HG02798 (cell line): Measurements from ENCODE around the gene TMEM125.

Experiments
- ATAC-seq: cut with Tn5 transposase; IDR thresholded peaks from one replicate; pipeline ENCODE4 v1.9.1; 2021; ENCODE audit warnings: mild to moderate bottlenecking; ENCODE audit not compliant: unreplicated experiment, poor library complexity

TMEM125 gene

DNA sequence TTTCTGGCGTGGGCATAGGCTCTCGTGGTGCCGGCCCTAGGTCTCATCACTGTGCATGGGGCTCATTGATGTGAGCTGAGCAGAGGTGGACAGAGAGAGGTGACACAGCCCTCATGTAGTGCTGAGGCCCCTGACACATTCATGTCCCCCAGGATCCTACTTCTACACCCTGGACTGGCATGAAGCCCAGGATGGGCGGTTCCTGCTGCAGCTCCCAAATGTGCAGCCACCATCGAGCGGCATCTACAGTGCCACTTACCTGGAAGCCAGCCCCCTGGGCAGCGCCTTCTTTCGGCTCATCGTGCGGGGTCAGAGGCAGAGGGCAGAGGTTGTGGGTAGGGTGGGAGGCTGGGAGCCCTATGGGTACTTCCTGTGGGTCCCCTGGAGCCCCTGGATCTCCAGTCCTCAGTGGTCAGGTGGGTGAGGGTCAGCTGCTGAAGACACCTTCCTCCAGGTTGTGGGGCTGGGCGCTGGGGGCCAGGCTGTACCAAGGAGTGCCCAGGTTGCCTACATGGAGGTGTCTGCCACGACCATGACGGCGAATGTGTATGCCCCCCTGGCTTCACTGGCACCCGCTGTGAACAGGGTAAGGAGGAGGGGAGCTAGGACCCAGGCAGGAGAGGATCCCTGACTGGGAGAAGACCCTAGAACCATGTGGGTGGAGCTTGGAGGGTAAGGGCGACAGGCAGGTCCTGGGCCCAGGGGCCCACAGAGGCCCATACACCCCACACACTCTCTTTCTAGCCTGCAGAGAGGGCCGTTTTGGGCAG, 37.1 kb downstream of the TMEM125 start:
- ATAC-seq: no peak

DNA sequence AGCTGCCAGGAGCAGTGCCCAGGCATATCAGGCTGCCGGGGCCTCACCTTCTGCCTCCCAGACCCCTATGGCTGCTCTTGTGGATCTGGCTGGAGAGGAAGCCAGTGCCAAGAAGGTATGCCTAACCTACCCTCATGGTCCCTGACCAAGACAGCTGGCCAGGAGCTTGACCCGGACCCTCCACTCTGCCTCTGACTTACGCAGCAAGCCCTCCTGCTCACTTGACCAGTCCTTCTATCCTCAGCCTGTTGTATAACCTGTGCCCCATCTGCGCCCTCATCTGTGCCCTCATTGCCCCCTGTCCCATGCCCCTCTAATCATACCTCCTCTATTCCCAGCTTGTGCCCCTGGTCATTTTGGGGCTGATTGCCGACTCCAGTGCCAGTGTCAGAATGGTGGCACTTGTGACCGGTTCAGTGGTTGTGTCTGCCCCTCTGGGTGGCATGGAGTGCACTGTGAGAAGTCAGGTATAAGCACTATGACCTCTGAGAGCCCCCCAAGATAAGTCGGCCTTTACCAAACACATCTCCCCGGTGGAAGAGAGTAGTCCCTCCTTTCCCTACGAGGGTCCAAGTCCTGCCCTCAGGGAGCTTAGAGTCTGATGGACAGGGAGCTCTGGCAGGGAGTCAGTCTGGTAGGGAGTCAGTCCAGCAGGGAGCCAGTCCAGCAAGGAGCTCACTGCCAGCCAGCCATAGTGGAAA, 37.8 kb downstream of the TMEM125 start:
- no peak for ATAC-seq

DNA sequence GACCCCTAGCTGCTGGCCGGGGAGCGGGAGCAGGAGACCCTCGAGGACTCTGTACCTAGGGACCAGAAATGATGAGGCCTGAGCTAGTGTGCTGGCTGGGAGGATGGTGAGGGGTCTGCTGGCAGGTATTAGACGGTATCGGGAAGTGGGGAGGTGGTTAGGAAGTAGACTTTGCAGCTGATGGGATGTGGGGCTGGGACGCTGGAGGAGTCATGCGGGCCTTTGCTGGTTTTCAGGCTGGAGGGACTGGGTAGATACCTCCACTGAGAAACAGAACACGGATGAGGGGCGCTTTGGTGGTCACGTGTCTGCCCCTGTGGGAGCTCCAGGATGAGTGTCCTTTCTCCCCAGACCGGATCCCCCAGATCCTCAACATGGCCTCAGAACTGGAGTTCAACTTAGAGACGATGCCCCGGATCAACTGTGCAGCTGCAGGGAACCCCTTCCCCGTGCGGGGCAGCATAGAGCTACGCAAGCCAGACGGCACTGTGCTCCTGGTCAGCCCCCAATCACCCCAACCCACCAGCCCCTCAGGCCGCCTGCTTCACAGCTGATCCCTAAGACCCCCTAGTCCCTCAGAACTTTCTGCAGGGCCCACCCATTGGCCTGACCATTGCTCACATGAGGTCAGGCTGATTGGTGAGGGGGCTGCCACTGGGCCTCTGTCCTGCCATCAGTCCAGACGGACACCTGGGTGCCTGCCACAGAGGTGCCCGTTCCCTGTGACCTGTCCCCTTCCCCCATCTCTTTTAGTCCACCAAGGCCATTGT, 39.0 kb downstream of the TMEM125 start:
- no peak for ATAC-seq

DNA sequence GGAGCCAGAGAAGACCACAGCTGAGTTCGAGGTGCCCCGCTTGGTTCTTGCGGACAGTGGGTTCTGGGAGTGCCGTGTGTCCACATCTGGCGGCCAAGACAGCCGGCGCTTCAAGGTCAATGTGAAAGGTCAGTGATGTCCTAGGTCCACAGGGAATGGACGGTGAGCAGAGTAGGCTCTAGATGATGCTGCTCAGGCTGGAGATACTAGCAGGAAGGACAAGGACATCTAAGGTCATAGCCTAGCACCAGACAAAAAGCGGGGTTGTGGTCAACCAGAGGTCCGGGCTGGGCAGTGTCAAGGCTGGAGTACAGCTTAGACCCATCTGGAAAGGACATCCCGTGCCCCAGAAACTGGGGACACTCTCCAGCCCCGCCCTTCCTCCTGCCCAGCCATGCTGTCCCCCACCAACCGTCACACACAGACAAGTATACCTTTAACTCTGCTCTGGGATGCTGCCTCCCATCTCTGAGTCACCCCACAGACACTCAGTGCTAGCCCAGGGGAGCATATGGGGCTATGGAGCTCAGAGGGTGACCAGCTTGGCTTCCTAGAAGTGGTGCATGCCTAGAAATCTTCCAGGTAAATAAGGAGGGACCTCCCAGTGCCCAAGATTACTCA, 39.7 kb downstream of the TMEM125 start:
- no peak for ATAC-seq

DNA sequence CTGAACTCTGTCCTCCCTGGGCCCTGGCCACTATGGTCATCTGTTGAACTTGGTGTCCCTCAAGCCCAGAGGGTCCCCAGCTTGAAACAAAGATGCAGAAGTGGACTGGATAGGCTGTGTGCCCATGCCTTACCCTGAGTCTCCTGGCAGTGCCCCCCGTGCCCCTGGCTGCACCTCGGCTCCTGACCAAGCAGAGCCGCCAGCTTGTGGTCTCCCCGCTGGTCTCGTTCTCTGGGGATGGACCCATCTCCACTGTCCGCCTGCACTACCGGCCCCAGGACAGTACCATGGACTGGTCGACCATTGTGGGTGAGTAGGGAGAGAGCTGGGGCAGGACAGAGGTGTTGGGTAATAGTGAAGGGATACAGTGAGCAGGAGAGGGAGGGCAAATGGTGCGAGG, 41.7 kb downstream of the TMEM125 start:
- no peak for ATAC-seq

DNA sequence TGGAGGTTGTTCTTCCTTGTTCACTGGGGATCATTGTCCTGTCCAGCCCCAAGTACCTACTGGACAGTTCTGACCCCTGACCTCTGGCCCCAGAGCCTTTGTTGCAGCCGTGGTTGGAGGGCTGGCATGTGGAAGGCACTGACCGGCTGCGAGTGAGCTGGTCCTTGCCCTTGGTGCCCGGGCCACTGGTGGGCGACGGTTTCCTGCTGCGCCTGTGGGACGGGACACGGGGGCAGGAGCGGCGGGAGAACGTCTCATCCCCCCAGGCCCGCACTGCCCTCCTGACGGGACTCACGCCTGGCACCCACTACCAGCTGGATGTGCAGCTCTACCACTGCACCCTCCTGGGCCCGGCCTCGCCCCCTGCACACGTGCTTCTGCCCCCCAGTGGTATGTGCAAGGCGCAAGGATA, 42.4 kb downstream of the TMEM125 start:
- ATAC-seq: no peak

DNA sequence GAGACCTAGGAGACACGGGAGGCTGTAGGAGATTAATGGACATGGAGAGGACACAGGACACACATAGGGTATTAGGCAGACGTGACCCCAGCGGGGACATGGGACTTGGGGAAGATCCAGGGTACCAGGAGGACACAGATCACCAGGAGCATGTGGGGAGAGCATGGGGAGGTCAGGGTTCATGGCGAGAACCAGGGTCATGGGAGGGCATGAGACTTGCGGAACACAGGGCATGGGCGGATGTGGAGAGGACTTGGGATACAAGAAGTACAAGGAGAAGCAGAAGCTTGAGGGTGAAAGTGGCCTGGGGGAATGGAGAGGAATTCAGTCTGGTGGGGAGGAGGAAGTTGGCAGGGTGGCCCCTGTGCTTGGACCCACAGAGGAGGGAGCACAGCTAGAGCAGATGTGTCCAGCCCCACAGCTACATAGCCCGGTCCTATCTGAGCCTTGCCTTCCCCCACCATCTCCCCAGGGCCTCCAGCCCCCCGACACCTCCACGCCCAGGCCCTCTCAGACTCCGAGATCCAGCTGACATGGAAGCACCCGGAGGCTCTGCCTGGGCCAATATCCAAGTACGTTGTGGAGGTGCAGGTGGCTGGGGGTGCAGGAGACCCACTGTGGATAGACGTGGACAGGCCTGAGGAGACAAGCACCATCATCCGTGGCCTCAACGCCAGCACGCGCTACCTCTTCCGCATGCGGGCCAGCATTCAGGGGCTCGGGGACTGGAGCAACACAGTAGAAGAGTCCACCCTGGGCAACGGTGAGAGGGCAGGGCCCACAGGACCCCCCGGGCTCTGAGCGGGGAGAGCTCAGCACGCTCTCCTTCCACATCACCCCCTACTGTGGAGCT, 43.1 kb downstream of the TMEM125 start:
- no peak for ATAC-seq

DNA sequence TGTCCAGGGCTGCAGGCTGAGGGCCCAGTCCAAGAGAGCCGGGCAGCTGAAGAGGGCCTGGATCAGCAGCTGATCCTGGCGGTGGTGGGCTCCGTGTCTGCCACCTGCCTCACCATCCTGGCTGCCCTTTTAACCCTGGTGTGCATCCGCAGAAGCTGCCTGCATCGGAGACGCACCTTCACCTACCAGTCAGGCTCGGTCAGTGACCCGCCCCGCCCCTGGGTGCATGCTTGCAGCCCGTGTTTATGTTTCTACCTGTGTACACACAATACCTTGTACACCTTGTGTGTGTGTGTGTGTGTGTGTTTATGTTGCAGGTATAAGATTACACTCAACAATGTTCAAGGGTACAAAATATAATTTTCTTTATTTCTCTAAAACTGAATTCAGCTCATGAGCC, 44.0 kb downstream of the TMEM125 start:
- ATAC-seq: no peak

DNA sequence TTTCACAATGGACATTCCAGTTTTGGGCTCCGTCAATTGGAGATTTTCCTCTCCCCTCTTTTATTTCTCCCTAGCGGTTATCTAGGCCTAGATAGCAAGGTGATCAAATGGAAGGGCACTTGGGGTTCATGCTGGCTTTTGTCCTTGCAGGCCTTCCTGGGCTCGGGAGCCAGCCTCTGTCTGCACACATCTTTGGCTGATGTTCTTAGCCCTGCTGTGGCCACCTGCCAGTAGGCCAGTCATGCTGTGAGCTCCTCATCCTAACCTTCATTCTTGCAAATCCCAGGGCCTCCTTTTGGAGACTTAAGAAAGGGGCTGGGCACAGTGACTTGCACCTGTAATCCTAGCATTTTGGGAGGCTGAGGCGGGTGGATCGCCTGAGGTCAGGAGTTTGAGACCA, 44.5 kb downstream of the TMEM125 start:
- ATAC-seq: no peak

DNA sequence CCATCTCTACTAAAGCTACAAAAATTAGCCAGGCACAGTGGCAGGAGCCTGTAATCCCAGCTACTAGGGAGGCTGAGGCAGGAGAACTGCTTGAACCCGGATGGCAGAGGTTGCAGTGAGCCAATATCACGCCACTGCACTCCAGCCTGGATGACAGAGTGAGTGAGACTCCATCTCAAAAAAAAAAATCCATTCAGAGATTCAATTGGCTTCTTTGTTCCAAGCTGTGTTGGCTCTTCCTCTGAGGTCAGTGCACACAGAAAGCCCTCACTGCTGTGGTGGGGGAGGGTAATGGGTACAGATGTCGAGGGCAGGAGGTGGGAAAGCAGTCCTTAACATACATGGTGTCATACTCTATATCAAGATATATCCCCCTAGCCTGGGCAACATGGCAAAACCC, 45.7 kb downstream of the TMEM125 start:
- ATAC-seq: no peak

DNA sequence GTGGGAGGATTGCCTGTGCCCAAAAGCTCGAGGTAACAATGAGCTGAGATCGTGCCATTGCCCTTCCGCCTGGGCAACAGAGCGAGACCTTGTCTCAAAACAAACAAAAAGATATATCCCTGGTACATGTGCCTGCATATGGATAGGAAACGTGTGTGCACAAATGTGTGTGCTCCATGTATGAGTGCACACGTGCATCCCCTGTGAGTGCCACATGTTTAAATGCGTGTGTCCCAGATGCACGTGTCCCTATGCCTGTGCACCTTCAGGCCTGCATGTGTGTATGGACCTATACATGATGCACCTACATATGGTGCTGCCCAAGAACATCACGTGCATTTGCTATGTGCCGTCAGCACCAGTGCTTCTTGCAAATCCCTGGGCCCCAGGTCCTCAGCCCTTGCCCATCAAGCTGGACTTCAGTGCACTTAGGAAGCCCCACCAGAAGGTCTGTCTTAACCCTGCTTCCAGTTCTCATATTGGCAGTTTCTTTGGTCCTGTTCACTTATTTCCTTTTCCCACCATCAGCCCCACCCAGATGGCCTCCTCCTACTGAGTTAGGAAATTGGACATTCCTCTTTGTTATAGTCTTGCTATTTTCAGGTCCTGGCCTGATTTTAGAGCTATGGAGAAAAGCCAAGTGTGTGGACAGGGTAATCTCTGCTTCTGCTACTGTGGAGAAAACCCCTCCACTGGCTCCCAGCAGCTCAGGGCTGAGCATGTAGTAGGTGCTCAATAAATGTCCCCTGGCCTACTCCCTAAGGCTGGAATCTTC, 46.4 kb downstream of the TMEM125 start:
- ATAC-seq: no peak

DNA sequence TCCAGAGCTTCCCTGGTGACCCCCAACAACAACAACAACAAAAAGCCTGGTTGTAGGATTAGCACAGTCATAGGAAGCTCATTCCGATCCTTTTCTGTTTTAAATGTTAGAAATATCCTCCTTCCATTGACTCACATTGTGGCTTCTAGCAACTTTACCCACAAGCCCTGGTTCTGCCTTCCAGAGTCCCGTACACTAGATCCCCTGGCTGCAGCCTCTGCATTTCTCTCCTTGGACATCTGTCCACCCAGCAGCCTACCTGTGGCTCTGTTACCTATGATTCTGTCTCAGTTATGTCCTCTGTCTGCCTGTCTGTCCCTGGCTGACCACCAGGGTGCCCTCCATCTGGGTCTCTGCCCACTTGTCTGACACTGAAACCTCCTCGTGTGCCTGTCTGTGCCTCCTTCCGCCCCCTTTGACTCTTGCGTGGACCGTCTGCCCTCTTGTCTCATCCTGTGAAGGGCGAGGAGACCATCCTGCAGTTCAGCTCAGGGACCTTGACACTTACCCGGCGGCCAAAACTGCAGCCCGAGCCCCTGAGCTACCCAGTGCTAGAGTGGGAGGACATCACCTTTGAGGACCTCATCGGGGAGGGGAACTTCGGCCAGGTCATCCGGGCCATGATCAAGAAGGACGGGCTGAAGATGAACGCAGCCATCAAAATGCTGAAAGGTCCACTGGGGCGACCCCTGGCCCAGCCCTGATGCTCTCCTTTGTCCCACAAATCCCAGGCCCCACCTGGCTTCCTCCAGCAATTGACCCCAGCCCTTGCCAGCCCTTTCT, 47.1 kb downstream of the TMEM125 start:
- ATAC-seq: no peak

DNA sequence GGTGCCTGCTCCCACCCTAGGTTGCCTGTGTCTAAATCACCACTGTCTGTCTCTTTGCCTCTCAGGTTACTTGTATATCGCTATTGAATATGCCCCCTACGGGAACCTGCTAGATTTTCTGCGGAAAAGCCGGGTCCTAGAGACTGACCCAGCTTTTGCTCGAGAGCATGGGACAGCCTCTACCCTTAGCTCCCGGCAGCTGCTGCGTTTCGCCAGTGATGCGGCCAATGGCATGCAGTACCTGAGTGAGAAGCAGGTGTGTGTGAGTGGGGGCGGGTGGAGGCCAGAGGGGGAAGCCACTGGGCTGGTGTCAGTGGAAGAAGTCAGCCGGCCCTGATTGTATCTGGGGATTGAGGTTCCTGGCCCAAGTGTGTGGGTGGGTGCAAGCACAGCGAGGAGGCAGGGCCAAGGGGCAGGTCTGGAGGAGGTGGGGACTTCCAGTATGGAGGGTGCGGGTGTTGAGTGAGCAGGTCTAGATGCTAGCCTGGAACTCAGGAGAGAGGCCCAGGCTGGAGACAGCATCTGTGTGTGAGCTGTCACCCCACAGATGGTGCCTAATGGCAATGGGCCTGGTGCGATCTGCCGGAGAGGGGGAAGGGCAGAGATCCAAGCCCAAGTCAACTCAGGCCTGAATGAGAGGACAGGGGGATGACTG, 48.2 kb downstream of the TMEM125 start:
- ATAC-seq: no peak

DNA sequence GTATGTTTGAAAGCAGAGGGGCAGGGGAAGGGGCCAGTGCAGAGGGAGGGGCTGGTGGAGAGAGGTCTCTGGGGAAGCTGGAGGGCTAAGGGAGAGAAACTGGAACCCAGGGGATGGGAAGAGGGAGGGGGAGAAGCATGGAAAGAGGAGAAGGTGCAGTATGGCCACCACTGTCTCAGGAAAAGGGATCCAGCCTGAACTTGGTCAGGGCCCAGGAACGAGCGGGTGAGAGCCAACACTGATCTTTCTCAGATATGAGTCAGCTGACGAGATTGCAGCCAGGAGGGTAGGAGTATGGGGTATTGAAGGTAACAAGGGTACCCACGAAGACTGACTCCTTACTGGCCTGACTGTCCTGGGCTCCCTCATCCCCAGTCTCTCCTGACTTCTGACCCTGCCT, 49.0 kb downstream of the TMEM125 start:
- no peak for ATAC-seq

DNA sequence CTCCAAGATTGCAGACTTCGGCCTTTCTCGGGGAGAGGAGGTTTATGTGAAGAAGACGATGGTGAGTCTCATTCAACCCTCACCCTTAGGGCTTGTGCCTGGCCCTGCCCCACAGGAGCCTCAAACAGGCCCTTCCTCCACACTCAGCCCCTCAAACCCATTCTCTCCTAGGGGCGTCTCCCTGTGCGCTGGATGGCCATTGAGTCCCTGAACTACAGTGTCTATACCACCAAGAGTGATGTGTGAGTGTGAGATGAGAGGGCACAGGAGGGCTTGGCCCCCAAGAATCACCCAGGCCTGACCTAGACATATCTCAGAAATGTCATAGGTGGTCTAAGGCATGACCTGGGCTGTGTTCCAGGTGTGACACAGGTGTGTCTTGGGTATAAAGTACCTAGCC, 49.5 kb downstream of the TMEM125 start:
- ATAC-seq: no peak

DNA sequence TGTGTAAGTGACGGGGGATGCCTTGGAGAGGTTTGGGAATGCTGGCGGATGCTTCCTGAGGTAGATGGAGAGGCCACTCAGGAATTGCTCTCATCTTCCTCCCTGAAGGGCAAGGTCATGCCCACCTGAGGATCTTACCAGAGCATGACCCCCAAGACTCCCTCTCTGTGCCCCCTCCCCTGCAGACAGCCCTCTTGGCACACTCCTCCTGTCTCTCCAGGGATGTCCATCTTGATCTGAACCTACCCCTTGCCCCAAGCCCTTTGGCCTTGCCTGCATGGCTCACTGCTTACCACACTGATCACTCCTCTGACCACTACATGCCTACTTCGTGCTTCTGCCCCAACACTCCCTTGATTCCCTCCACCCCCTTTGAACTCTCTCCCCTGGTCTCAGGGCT, 50.0 kb downstream of the TMEM125 start:
- ATAC-seq: no peak

DNA sequence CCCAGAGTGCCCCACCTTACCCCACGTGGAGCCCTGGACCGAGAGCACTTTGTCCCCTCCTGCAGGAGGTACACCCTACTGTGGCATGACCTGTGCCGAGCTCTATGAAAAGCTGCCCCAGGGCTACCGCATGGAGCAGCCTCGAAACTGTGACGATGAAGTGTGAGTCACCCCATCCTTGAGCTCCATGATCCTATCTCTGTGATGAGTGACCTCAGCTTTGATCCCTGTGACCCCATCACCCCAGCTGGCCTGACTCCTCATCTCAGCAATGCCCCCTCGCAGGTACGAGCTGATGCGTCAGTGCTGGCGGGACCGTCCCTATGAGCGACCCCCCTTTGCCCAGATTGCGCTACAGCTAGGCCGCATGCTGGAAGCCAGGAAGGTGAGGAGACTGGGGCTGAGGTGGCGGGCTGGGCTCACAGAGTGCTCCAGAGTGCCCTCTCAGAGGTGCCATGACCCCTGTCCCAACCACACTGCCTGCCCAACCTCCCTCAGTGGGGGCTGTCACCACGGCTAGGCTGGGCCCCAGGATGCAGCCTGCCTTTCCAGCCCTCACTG, 51.6 kb downstream of the TMEM125 start:
- ATAC-seq: no peak

DNA sequence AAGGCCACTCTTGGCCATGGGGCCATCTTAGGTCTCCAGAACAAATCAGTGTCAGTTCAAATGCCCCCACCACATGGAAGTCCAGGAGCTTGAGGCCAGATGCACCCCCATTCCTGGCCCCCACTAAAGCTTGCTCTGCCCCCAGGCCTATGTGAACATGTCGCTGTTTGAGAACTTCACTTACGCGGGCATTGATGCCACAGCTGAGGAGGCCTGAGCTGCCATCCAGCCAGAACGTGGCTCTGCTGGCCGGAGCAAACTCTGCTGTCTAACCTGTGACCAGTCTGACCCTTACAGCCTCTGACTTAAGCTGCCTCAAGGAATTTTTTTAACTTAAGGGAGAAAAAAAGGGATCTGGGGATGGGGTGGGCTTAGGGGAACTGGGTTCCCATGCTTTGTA, 52.7 kb downstream of the TMEM125 start:
- ATAC-seq: no peak
